H1 (cell line): ENCODE measurements around the gene NUDT1. TPM values are rescaled to one million over a fixed set of nuclear protein-coding genes. Genes with fewer than 3 reads are reported as not detected.

ENCODE experiments used
- CTCF ChIA-PET: fragments of 300-600 bp; sonication (Branson Sonifier 250); formaldehyde crosslinking; loops from one replicate; lab custom pipeline; 2021; ENCODE audit not compliant: partially characterized antibody; lab: Charles Lee
- POLR2A ChIA-PET: fragments of 300-600 bp; sonication (Branson Sonifier 250); formaldehyde crosslinking; loops from one replicate; lab custom pipeline; 2021; ENCODE audit warnings: inconsistent platforms; ENCODE audit not compliant: partially characterized antibody; lab: Charles Lee
- DNase-seq, 2 experiments: peaks; one replicate each; pipeline versions ENCODE4 v3.0.0 to v3.0.0-alpha.2; 2010 to 2022; ENCODE audit warnings: low spot score in 2 of 2, low read depth in 1 of 2, mixed read lengths in 1 of 2
- FAIRE-seq: peaks from 2 replicates; lab custom pipeline; 2011; peaks lifted over from hg19 to GRCh38; lab: Jason Lieb, UNC
- H2AFZ ChIP-seq: 2 replicates; pipeline ENCODE4 v1.8.1; 2012; ENCODE audit warnings: low read length, inconsistent platforms
- H2AK5ac ChIP-seq: 2 replicates; pipeline ENCODE4 v1.6.1; 2013; ENCODE audit warnings: low read depth, low read length
- H2BK120ac ChIP-seq: replicated peaks from 2 replicates; pipeline ENCODE3; 2013; ENCODE audit warnings: low read depth, low read length, inconsistent platforms
- H2BK12ac ChIP-seq: 2 replicates; pipeline ENCODE4 v1.6.1; 2013; ENCODE audit warnings: low read depth, low read length
- H2BK15ac ChIP-seq: 2 replicates; pipeline ENCODE4 v1.6.1; 2013; ENCODE audit warnings: low read length
- H2BK20ac ChIP-seq: 2 replicates; pipeline ENCODE4 v1.6.1; 2013; ENCODE audit warnings: low read length
- H2BK5ac ChIP-seq: 2 replicates; pipeline ENCODE4 v1.6.1; 2013; ENCODE audit warnings: low read depth, low read length
- H3K14ac ChIP-seq: 2 replicates; pipeline ENCODE4 v1.6.1; 2013; ENCODE audit warnings: inconsistent platforms; ENCODE audit not compliant: insufficient read length
- H3K18ac ChIP-seq: 2 replicates; pipeline ENCODE4 v1.6.1; 2013; ENCODE audit warnings: low read length; ENCODE audit errors: extremely low read depth
- H3K23ac ChIP-seq: 2 replicates; pipeline ENCODE4 v1.6.1; 2013; ENCODE audit warnings: inconsistent platforms; ENCODE audit not compliant: insufficient read length
- H3K23me2 ChIP-seq: 2 replicates; pipeline ENCODE4 v1.6.1; 2013; ENCODE audit warnings: low read depth, low read length
- H3K27ac ChIP-seq: 2 replicates; pipeline ENCODE4 v1.6.1; 2011; ENCODE audit warnings: low read depth, low read length, inconsistent platforms
- H3K27me3 ChIP-seq, 4 experiments: replicated peaks in 1 of 4; 1 replicate in 1 of 4; 2 replicates in 3 of 4; pipeline versions ENCODE4 v1.6.1 to v1.8.1; 2011 to 2013; ENCODE audit warnings: low read length in 3 of 4, mild to moderate bottlenecking in 3 of 4, inconsistent platforms in 2 of 4, mixed read lengths in 2 of 4, moderate library complexity in 1 of 4; ENCODE audit not compliant: control insufficient read depth in 3 of 4, insufficient read depth in 3 of 4; ENCODE audit errors: extremely low read depth in 1 of 4
- H3K36me3 ChIP-seq, 4 experiments: 2 replicates each; pipeline versions ENCODE4 v1.6.1 to v1.8.1; 2011 to 2013; ENCODE audit warnings: mild to moderate bottlenecking in 4 of 4, low read length in 3 of 4, moderate library complexity in 2 of 4, control low read depth in 1 of 4, inconsistent platforms in 1 of 4; ENCODE audit not compliant: insufficient read depth in 4 of 4, control insufficient read depth in 2 of 4
- H3K4ac ChIP-seq: replicated peaks from 2 replicates; pipeline ENCODE3; 2013; ENCODE audit warnings: low read length, low read depth, mixed read lengths, inconsistent platforms; ENCODE audit not compliant: insufficient read length
- H3K4me1 ChIP-seq, 4 experiments: replicated peaks in 1 of 4; 1 replicate in 1 of 4; 2 replicates in 3 of 4; pipeline versions ENCODE4 v1.6.1 to v1.8.1; 2011 to 2013; ENCODE audit warnings: low read length in 3 of 4, inconsistent platforms in 2 of 4, mixed read lengths in 1 of 4; ENCODE audit not compliant: insufficient read depth in 4 of 4, control insufficient read depth in 3 of 4
- H3K4me2 ChIP-seq, 2 experiments: 2 replicates each; pipeline versions ENCODE4 v1.6.1 to v1.8.1; 2011 to 2013; ENCODE audit warnings: low read depth in 2 of 2, low read length in 2 of 2, control low read depth in 1 of 2, inconsistent platforms in 1 of 2, mild to moderate bottlenecking in 1 of 2; ENCODE audit not compliant: insufficient read depth in 1 of 2
- H3K4me3 ChIP-seq, 4 experiments: fragments of 200-600, 300-600 bp in 1 of 4; sonication (generic), shearing (Covaris generic), sonication (Bioruptor Twin) in 1 of 4; 2 replicates each; pipeline versions ENCODE4 v1.5.1 to v1.8.1; 2011 to 2016; ENCODE audit warnings: low read length in 4 of 4, low read depth in 3 of 4, control low read depth in 2 of 4, inconsistent platforms in 2 of 4, mild to moderate bottlenecking in 2 of 4, mixed read lengths in 1 of 4, moderate library complexity in 1 of 4; ENCODE audit not compliant: insufficient read depth in 2 of 4; ENCODE audit errors: extremely low read depth in 1 of 4
- H3K56ac ChIP-seq: replicated peaks from 2 replicates; pipeline ENCODE3; 2013; ENCODE audit warnings: low read depth, mild to moderate bottlenecking, mixed read lengths, low read length, inconsistent platforms; ENCODE audit not compliant: insufficient read length
- H3K79me1 ChIP-seq: 2 replicates; pipeline ENCODE4 v1.6.1; 2013; ENCODE audit warnings: low read depth, low read length, control low read depth
- H3K79me2 ChIP-seq, 2 experiments: 2 replicates each; pipeline versions ENCODE4 v1.6.1 to v1.8.1; 2012 to 2013; ENCODE audit warnings: low read length in 2 of 2, mild to moderate bottlenecking in 2 of 2, inconsistent platforms in 1 of 2; ENCODE audit not compliant: insufficient read depth in 2 of 2, control insufficient read depth in 1 of 2
- H3K9ac ChIP-seq, 4 experiments: replicated peaks in 1 of 4; 1 replicate in 1 of 4; 2 replicates in 3 of 4; pipeline versions ENCODE4 v1.6.1 to v1.8.1; 2011 to 2013; ENCODE audit warnings: low read depth in 3 of 4, low read length in 3 of 4, control low read depth in 2 of 4, mild to moderate bottlenecking in 2 of 4, moderate library complexity in 2 of 4, inconsistent platforms in 1 of 4; ENCODE audit errors: extremely low read depth in 1 of 4
- H3K9me3 ChIP-seq, 2 experiments: 2 replicates each; pipeline versions ENCODE4 v1.6.1 to v1.8.1; 2012 to 2013; ENCODE audit warnings: mild to moderate bottlenecking in 2 of 2, moderate library complexity in 2 of 2, control low read depth in 1 of 2, inconsistent platforms in 1 of 2, low read depth in 1 of 2, low read length in 1 of 2, mixed read lengths in 1 of 2; ENCODE audit not compliant: insufficient read depth in 2 of 2
- H4K20me1 ChIP-seq, 2 experiments: replicated peaks in 1 of 2; 2 replicates each; pipeline versions ENCODE3 to v1.8.1; 2011 to 2013; ENCODE audit warnings: inconsistent platforms in 2 of 2, low read length in 2 of 2, mild to moderate bottlenecking in 1 of 2; ENCODE audit not compliant: insufficient read depth in 2 of 2, control insufficient read depth in 1 of 2
- H4K5ac ChIP-seq: 2 replicates; pipeline ENCODE4 v1.6.1; 2013; ENCODE audit warnings: low read length, low read depth, mixed read lengths, inconsistent platforms; ENCODE audit not compliant: insufficient read length
- H4K8ac ChIP-seq: 2 replicates; pipeline ENCODE4 v1.8.0; 2013; ENCODE audit warnings: mild to moderate bottlenecking, moderate library complexity, low read length, inconsistent platforms; ENCODE audit not compliant: insufficient read depth; ENCODE audit errors: extremely low read depth
- H4K91ac ChIP-seq: replicated peaks from 2 replicates; pipeline ENCODE3; 2013; ENCODE audit warnings: low read length, mixed read lengths, inconsistent platforms; ENCODE audit not compliant: insufficient read length
- CBX8 ChIP-seq: fragments of 300-800, 300-1000 bp; sonication (generic); IDR thresholded peaks from 2 replicates; pipeline ENCODE4 v1.7.1; 2016; ENCODE audit warnings: low read depth, low read length, borderline replicate concordance
- E2F6 ChIP-seq: IDR thresholded peaks from 2 replicates; pipeline ENCODE4 v1.6.1; 2012; ENCODE audit warnings: inconsistent platforms
- KDM1A ChIP-seq: fragments of 200-600, 300-600 bp; sonication (generic); IDR thresholded peaks from 2 replicates; pipeline ENCODE4 v1.7.1; 2016; ENCODE audit warnings: mild to moderate bottlenecking, low read length, borderline replicate concordance
- SAP30 ChIP-seq: fragments of 300-600 bp; sonication (generic); IDR thresholded peaks from 2 replicates; pipeline ENCODE4 v1.7.1; 2012; ENCODE audit warnings: low read length, moderate library complexity, mild to moderate bottlenecking, inconsistent platforms; ENCODE audit not compliant: insufficient read depth, insufficient replicate concordance
- TAF7 ChIP-seq: optimal IDR thresholded peaks from 2 replicates; pipeline ENCODE3; 2011; ENCODE audit warnings: low read depth, mild to moderate bottlenecking, inconsistent platforms, low read length, moderate library complexity, borderline replicate concordance
- WGBS, 2 experiments: shearing (Covaris generic) in 1 of 2; methylation state at CpG; one replicate each; pipeline versions ENCODE4 v1.1.6 to v1.1.7; 2013 to 2015; ENCODE audit warnings: low lambda C conversion rate in 2 of 2, mixed read lengths in 2 of 2, inconsistent platforms in 1 of 2, low coverage in 1 of 2, missing lambda C conversion rate in 1 of 2; ENCODE audit not compliant: insufficient replicate concordance in 2 of 2, insufficient coverage in 1 of 2, insufficient read length in 1 of 2; ENCODE audit errors: extremely low coverage in 1 of 2, missing lambda C conversion rate in 1 of 2; 5-methylcytosine and 5-hydroxymethylcytosine counted together
- polyA plus RNA-seq, 7 experiments: library from polyadenylated mRNA; depleted of rRNA in 3 of 7; stranded (reverse) in 5 of 7; unstranded in 2 of 7; fragments of >200 nt in 5 of 7; fragments of 200-250 nt in 2 of 7; gene quantifications; 1 replicate in 5 of 7; 2 replicates in 1 of 7; 4 replicates in 1 of 7; pipeline versions ENCODE4 v1.2.1 to v1.2.3, GENCODE V29; 2011 to 2013; ENCODE audit warnings: missing spikeins in 2 of 7, mixed read lengths in 2 of 7
- total RNA-seq: library from RNA; stranded (reverse); fragmentation: NEBNext Ultra II Directional; extraction: Animal tissue kit (Norgen Biotek cat#: 25700); gene quantifications from 2 replicates; pipeline ENCODE4 v1.2.1, GENCODE V29; 2021

The NUDT1 gene
- total and polyA plus RNA-seq, 2 of the 8 experiments (the other 6 are each of a cell fraction or from before 2014, with no cell fraction given), result 76.1 to 89.5 TPM

GRCh38 chr7:2193575-2194305 lies 48.3 kb upstream of the NUDT1 start:
- Histone ChIP-seq H3K14ac (no peak overlapping the region), H3K79me2 (peaks cover 0 to 10% of the 10 kb centered on the region in 2 experiments; a peak in 1 of 4 replicates), H2AFZ (no peak overlapping the region), H4K8ac (peak overlapping the region; percentile 51; the same call in 1 of the 2 replicates), H3K56ac (no peak overlapping the region), H3K9me3 (peaks cover 14 to 18% of the 10 kb centered on the region in 2 experiments), H3K4me1 (no peaks in the 10 kb centered on the region), H3K4me3 (no peak overlapping the region), H3K4ac (no peak overlapping the region), H2AK5ac (no peak overlapping the region), H3K23me2 (no peaks in the 10 kb centered on the region), H3K9ac (no peak overlapping the region), H3K36me3 (peaks cover 0 to 23% (median 9%) of the 10 kb centered on the region in 4 experiments; a peak in 5 of 8 replicates), H2BK20ac (no peak overlapping the region), H3K4me2 (no peak overlapping the region), H3K23ac (no peak overlapping the region), H2BK15ac (no peak overlapping the region), H3K79me1 (no peaks in the 10 kb centered on the region; the same call in none of the 2 replicates), H3K18ac (no peak overlapping the region), H2BK5ac (no peak overlapping the region), H4K20me1 (peaks cover 0 to 8% of the 10 kb centered on the region in 2 experiments), H2BK120ac (no peak overlapping the region), H4K5ac (no peak overlapping the region), H4K91ac (no peak overlapping the region), H3K27ac (no peak overlapping the region), H2BK12ac (no peak overlapping the region), H3K27me3 (no peaks in the 10 kb centered on the region)
- DNase-seq (no peak), FAIRE-seq (no peak)
- CTCF ChIA-PET, result interaction anchor here (0.5 to 2.6 kb wide), 17 partner anchors 10 to 260 kb away, joined by 3 to 8 read pairs (median 3); no protein-coding TSS in a partner anchor
- no peak for TF ChIP-seq TAF7
- TF ChIP-seq CBX8, result no peak
- TF ChIP-seq KDM1A, result no peak
- TF ChIP-seq E2F6, result no peak
- TF ChIP-seq SAP30, result no peak
- POLR2A ChIA-PET, result no interaction called here
- 90% methylated on average over 18 of the region's 19 CpGs; no CpG with 5 or more reads in 1 of the 2 experiments for WGBS, 2 experiments
